Measurements from ENCODE around the gene TMPRSS12. TPM values are rescaled to one million over a fixed set of nuclear protein-coding genes. Genes with fewer than 3 reads are reported as not detected.
"Not testable (repeated sequence)": the region's sequence is repeated elsewhere in the genome, so short reads cannot be mapped to it uniquely, and the experiment has no call there.

The TMPRSS12 gene
- total RNA-seq, 1 experiment from 2014 or later, result not detected

DNA sequence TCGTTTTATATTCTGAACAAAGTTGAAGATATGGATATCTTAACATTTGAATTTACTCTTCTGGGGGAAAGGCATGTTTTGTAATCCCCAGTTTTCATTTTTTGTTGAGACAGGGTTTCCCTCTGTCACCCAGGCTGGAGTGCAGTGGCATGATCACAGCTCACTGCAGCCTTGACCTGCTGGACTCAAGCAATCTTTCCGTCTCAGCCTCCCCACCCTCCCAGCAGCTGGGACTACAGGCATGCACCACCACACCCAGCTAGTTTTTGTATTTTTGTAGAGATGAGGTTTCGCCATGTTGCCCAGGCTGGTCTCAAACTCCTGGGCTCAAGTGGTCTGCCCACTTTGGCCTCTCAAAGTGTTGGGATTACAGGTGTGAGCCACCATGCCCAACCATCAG is 84.2 kb downstream of the TMPRSS12 start:
- H3K9me2 ChIP-seq (ENCODE audit: insufficient read depth); H2AFZ ChIP-seq (ENCODE audit: low read depth, low read length, poor library complexity, severe bottlenecking); H3K79me2 ChIP-seq (ENCODE audit: insufficient read depth, low read length); RAD21 ChIA-PET (ENCODE audit: low non-redundant PET in 1 of 2, low total read pairs in 2 of 2, uncharacterized antibody in 2 of 2, unreplicated experiment in 2 of 2); CTCF ChIA-PET; H3K9ac ChIP-seq (ENCODE audit: low read length); ATAC-seq; BruUV-seq (replicated peaks); H3K9me3 ChIP-seq (ENCODE audit: control insufficient read depth in 1 of 2, insufficient read depth in 1 of 2, low read depth in 1 of 2, low read length in 2 of 2); H3K27ac ChIP-seq (ENCODE audit: low read depth, low read length); H3K4me2 ChIP-seq (ENCODE audit: low read length); H3K27me3 ChIP-seq (ENCODE audit: insufficient read depth, low read length); H3K4me3 ChIP-seq (replicated peaks in 1 of 2; ENCODE audit: low read depth in 1 of 2, low read length in 2 of 2); H4K20me1 ChIP-seq (ENCODE audit: insufficient read depth); POLR2A ChIA-PET; DNase-seq (ENCODE audit: low read depth, low spot score); intact Hi-C loops (cut with micrococcal nuclease); H3K36me3 ChIP-seq (ENCODE audit: control insufficient read depth in 1 of 2, insufficient read depth in 2 of 2, low read length in 2 of 2): not testable (repeated sequence)
- H3K4me1 ChIP-seq (ENCODE audit: control insufficient read depth in 1 of 2, insufficient read depth in 2 of 2, low read length in 2 of 2), result peaks cover 18 to 21% of the 10 kb centered on the region in 2 experiments; a peak in 3 of 4 replicates

DNA sequence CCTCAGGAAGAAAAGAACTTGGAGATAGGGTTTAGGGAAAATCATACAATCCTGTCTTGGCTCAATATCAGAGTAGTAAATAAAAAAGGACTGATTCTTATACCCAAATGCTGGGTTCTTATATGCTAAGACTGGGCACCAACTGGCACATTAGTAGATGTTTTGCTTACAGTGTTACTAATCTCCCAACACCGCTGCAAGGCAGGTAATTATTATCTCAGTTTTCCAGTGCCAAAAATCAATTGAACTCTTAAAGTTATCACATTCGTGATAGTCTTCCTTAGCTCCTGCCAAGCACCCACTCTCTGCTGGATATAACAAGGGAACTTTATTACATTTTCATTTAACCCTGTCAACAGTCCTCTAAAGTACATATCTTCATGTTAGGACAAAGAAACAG is 84.6 kb downstream of the TMPRSS12 start:
- Histone ChIP-seq H2AFZ (ENCODE audit: low read depth, low read length, poor library complexity, severe bottlenecking) (no peak overlapping the region), H3K9me2 (ENCODE audit: insufficient read depth) (no peaks in the 10 kb centered on the region), H3K4me3 (replicated peaks in 1 of 2; ENCODE audit: low read depth in 1 of 2, low read length in 2 of 2) (no peak overlapping the region), H3K36me3 (ENCODE audit: control insufficient read depth in 1 of 2, insufficient read depth in 2 of 2, low read length in 2 of 2) (no peaks in the 10 kb centered on the region), H3K9me3 (ENCODE audit: control insufficient read depth in 1 of 2, insufficient read depth in 1 of 2, low read depth in 1 of 2, low read length in 2 of 2) (no peaks in the 10 kb centered on the region), H3K9ac (ENCODE audit: low read length) (no peak overlapping the region), H4K20me1 (ENCODE audit: insufficient read depth) (no peaks in the 10 kb centered on the region), H3K4me1 (ENCODE audit: control insufficient read depth in 1 of 2, insufficient read depth in 2 of 2, low read length in 2 of 2) (peaks cover 18 to 21% of the 10 kb centered on the region in 2 experiments; a peak in 3 of 4 replicates), H3K27me3 (ENCODE audit: insufficient read depth, low read length) (no peaks in the 10 kb centered on the region), H3K4me2 (ENCODE audit: low read length) (no peak overlapping the region), H3K27ac (ENCODE audit: low read depth, low read length) (no peak overlapping the region), H3K79me2 (ENCODE audit: insufficient read depth, low read length) (no peaks in the 10 kb centered on the region)
- intact Hi-C loops (cut with micrococcal nuclease), result no loop called here
- RAD21 ChIA-PET (ENCODE audit: low non-redundant PET in 1 of 2, low total read pairs in 2 of 2, uncharacterized antibody in 2 of 2, unreplicated experiment in 2 of 2), result no interaction called here
- CTCF ChIA-PET, result no interaction called here
- BruUV-seq (replicated peaks), result no TSS peak
- TF ChIP-seq EZH2 (IDR thresholded peaks at IDR 0.05), result no peak
- POLR2A ChIA-PET, result no interaction called here
- ATAC-seq, result no peak
- DNase-seq (ENCODE audit: low read depth, low spot score), result no peak

DNA sequence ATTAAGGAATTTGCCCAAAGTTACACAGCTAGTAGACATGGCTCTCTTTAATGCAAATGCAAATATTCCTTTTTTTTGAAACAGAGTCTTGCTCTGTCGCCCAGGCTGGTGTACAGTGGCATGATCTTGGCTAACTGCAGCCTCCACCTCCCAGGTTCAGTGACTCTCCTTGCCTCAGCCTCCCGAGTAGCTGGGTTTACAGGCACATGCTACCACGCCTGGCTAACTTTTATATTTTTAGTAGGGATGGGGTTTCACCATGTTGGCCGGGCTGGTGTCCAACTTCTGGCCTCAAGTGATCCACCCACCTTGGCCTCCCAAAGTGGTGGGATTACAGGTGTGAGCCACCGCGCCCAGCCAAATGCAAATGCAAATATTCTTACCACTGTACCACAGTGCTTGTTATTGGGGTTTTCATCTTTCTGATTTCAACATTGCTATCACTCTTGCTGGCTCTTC is 85.1 kb downstream of the TMPRSS12 start:
- Histone ChIP-seq H2AFZ (ENCODE audit: low read depth, low read length, poor library complexity, severe bottlenecking) (no peak overlapping the region), H3K9me2 (ENCODE audit: insufficient read depth) (no peaks in the 10 kb centered on the region), H3K4me2 (ENCODE audit: low read length) (no peak overlapping the region), H3K9ac (ENCODE audit: low read length) (no peak overlapping the region), H3K27ac (ENCODE audit: low read depth, low read length) (no peak overlapping the region), H4K20me1 (ENCODE audit: insufficient read depth) (no peaks in the 10 kb centered on the region), H3K36me3 (ENCODE audit: control insufficient read depth in 1 of 2, insufficient read depth in 2 of 2, low read length in 2 of 2) (no peaks in the 10 kb centered on the region), H3K4me3 (replicated peaks in 1 of 2; ENCODE audit: low read depth in 1 of 2, low read length in 2 of 2) (no peak overlapping the region), H3K27me3 (ENCODE audit: insufficient read depth, low read length) (no peaks in the 10 kb centered on the region), H3K79me2 (ENCODE audit: insufficient read depth, low read length) (no peaks in the 10 kb centered on the region), H3K9me3 (ENCODE audit: control insufficient read depth in 1 of 2, insufficient read depth in 1 of 2, low read depth in 1 of 2, low read length in 2 of 2) (no peaks in the 10 kb centered on the region), H3K4me1 (ENCODE audit: control insufficient read depth in 1 of 2, insufficient read depth in 2 of 2, low read length in 2 of 2) (peaks cover 18 to 21% of the 10 kb centered on the region in 2 experiments; a peak in 3 of 4 replicates)
- ChIA-PET CTCF (no interaction called here), RAD21 (ENCODE audit: low non-redundant PET in 1 of 2, low total read pairs in 2 of 2, uncharacterized antibody in 2 of 2, unreplicated experiment in 2 of 2) (no interaction called here), POLR2A (no interaction called here)
- no TSS peak for BruUV-seq (replicated peaks)
- TF ChIP-seq EZH2 (IDR thresholded peaks at IDR 0.05), result no peak
- TF ChIP-seq, protein P1, sequence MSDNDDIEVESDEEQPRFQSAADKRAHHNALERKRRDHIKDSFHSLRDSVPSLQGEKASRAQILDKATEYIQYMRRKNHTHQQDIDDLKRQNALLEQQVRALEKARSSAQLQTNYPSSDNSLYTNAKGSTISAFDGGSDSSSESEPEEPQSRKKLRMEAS (IDR thresholded peaks at IDR 0.05), result no peak
- DNase-seq (ENCODE audit: low read depth, low spot score) (no peak), ATAC-seq (no peak)
- intact Hi-C loops (cut with micrococcal nuclease), result no loop called here

All from HCT116 (cell line).